ENCODE data around the gene GLP1R.

The GLP1R gene

GRCh38 chr6:39108041-39108839 is 59.7 kb downstream of the GLP1R start:
- Histone ChIP-seq H3K27me3 (replicated peaks; ENCODE audit: control insufficient read depth, insufficient read depth, low read length) (no peaks in the 10 kb centered on the region), H3K36me3 (ENCODE audit: control insufficient read depth, insufficient read depth, low read length) (no peaks in the 10 kb centered on the region), H3K4me3 (replicated peaks; ENCODE audit: low read depth, low read length) (no peak overlapping the region)
- TF ChIP-seq CTCF (IDR thresholded peaks at IDR 0.05; ENCODE audit: insufficient read depth, low read length, poor library complexity, severe bottlenecking): no peak
- no peak for DNase-seq (ENCODE audit: extremely low read depth, insufficient read length)

- no peaks in the 10 kb centered on the region for H3K36me3 ChIP-seq (ENCODE audit: control insufficient read depth, insufficient read depth, low read length)
- H3K4me3 ChIP-seq (replicated peaks; ENCODE audit: low read depth, low read length): no peak overlapping the region
- DNase-seq (ENCODE audit: extremely low read depth, insufficient read length): no peak
- no peaks in the 10 kb centered on the region for H3K27me3 ChIP-seq (replicated peaks; ENCODE audit: control insufficient read depth, insufficient read depth, low read length)
- no peak for TF ChIP-seq CTCF (IDR thresholded peaks at IDR 0.05; ENCODE audit: insufficient read depth, low read length, poor library complexity, severe bottlenecking)
These were observed 62.7 kb downstream of the GLP1R start for GRCh38 chr6:39111280-39111679.

GRCh38 chr6:39113788-39114187 is 65.2 kb downstream of the GLP1R start:
- TF ChIP-seq CTCF (IDR thresholded peaks at IDR 0.05; ENCODE audit: insufficient read depth, low read length, poor library complexity, severe bottlenecking): no peak
- Histone ChIP-seq H3K4me3 (replicated peaks; ENCODE audit: low read depth, low read length) (peak overlapping the region; percentile 79), H3K27me3 (replicated peaks; ENCODE audit: control insufficient read depth, insufficient read depth, low read length) (no peaks in the 10 kb centered on the region), H3K36me3 (ENCODE audit: control insufficient read depth, insufficient read depth, low read length) (no peaks in the 10 kb centered on the region)
- no peak for DNase-seq (ENCODE audit: extremely low read depth, insufficient read length)

GRCh38 chr6:39114388-39114703 is 65.8 kb downstream of the GLP1R start:
- H3K36me3 ChIP-seq (ENCODE audit: control insufficient read depth, insufficient read depth, low read length): no peaks in the 10 kb centered on the region
- peak overlapping the region; percentile 79 for H3K4me3 ChIP-seq (replicated peaks; ENCODE audit: low read depth, low read length)
- no peak for DNase-seq (ENCODE audit: extremely low read depth, insufficient read length)
- TF ChIP-seq CTCF (IDR thresholded peaks at IDR 0.05; ENCODE audit: insufficient read depth, low read length, poor library complexity, severe bottlenecking): no peak
- H3K27me3 ChIP-seq (replicated peaks; ENCODE audit: control insufficient read depth, insufficient read depth, low read length): no peaks in the 10 kb centered on the region

- H3K36me3 ChIP-seq (ENCODE audit: control insufficient read depth, insufficient read depth, low read length): no peaks in the 10 kb centered on the region
- peak; percentile 97 for DNase-seq (ENCODE audit: extremely low read depth, insufficient read length)
- peak within 1 kb of the TSS; percentile 79 for H3K4me3 ChIP-seq (replicated peaks; ENCODE audit: low read depth, low read length)
- H3K27me3 ChIP-seq (replicated peaks; ENCODE audit: control insufficient read depth, insufficient read depth, low read length): no peaks in the 10 kb centered on the region
- no peak for TF ChIP-seq CTCF (IDR thresholded peaks at IDR 0.05; ENCODE audit: insufficient read depth, low read length, poor library complexity, severe bottlenecking)
These were observed 66.4 kb downstream of the GLP1R start, which contains the start of gene SAYSD1 for GRCh38 chr6:39114704-39115599. SAYSD1 (minus strand) TSS chr6:39115186; CDS start chr6:39115089, 97 bp downstream.

Measured in GM06990 (cell line).